ENCODE measurements around the gene RGCC.

Gene RGCC

GRCh38 chr13:41513600-41513999 lies 56.2 kb downstream of the RGCC start:
- Histone ChIP-seq H3K36me3 (ENCODE audit: control insufficient read depth, insufficient read depth, low read length) (no peaks in the 10 kb centered on the region), H3K27me3 (replicated peaks; ENCODE audit: control insufficient read depth, insufficient read depth, low read length) (no peaks in the 10 kb centered on the region), H3K4me3 (replicated peaks; ENCODE audit: low read depth, low read length) (no peak overlapping the region)
- TF ChIP-seq CTCF (IDR thresholded peaks at IDR 0.05; ENCODE audit: insufficient read depth, low read length, poor library complexity, severe bottlenecking): no peak
- DNase-seq (ENCODE audit: extremely low read depth, insufficient read length): no peak

GRCh38 chr13:41514853-41515395 lies 57.6 kb downstream of the RGCC start:
- Histone ChIP-seq H3K36me3 (ENCODE audit: control insufficient read depth, insufficient read depth, low read length) (no peaks in the 10 kb centered on the region), H3K4me3 (replicated peaks; ENCODE audit: low read depth, low read length) (no peak overlapping the region), H3K27me3 (replicated peaks; ENCODE audit: control insufficient read depth, insufficient read depth, low read length) (no peaks in the 10 kb centered on the region)
- no peak for DNase-seq (ENCODE audit: extremely low read depth, insufficient read length)
- TF ChIP-seq CTCF (IDR thresholded peaks at IDR 0.05; ENCODE audit: insufficient read depth, low read length, poor library complexity, severe bottlenecking): no peak

- no peak for DNase-seq (ENCODE audit: extremely low read depth, insufficient read length)
Observed at GRCh38 chr13:41515491-41516139, 58.3 kb downstream of the RGCC start.

GRCh38 chr13:41516166-41516565 lies 58.8 kb downstream of the RGCC start:
- TF ChIP-seq CTCF (IDR thresholded peaks at IDR 0.05; ENCODE audit: insufficient read depth, low read length, poor library complexity, severe bottlenecking): no peak
- Histone ChIP-seq H3K27me3 (replicated peaks; ENCODE audit: control insufficient read depth, insufficient read depth, low read length) (no peaks in the 10 kb centered on the region), H3K4me3 (replicated peaks; ENCODE audit: low read depth, low read length) (no peak overlapping the region), H3K36me3 (ENCODE audit: control insufficient read depth, insufficient read depth, low read length) (no peaks in the 10 kb centered on the region)
- DNase-seq (ENCODE audit: extremely low read depth, insufficient read length): no peak

More at GRCh38 chr13:41515491-41516139, 58.3 kb downstream of the RGCC start:
- Histone ChIP-seq H3K27me3 (replicated peaks; ENCODE audit: control insufficient read depth, insufficient read depth, low read length) (no peaks in the 10 kb centered on the region), H3K36me3 (ENCODE audit: control insufficient read depth, insufficient read depth, low read length) (no peaks in the 10 kb centered on the region), H3K4me3 (replicated peaks; ENCODE audit: low read depth, low read length) (no peak overlapping the region)
- no peak for TF ChIP-seq CTCF (IDR thresholded peaks at IDR 0.05; ENCODE audit: insufficient read depth, low read length, poor library complexity, severe bottlenecking)

- TF ChIP-seq CTCF (IDR thresholded peaks at IDR 0.05; ENCODE audit: insufficient read depth, low read length, poor library complexity, severe bottlenecking): no peak
- Histone ChIP-seq H3K27me3 (replicated peaks; ENCODE audit: control insufficient read depth, insufficient read depth, low read length) (no peaks in the 10 kb centered on the region), H3K4me3 (replicated peaks; ENCODE audit: low read depth, low read length) (no peak overlapping the region), H3K36me3 (ENCODE audit: control insufficient read depth, insufficient read depth, low read length) (no peaks in the 10 kb centered on the region)
- no peak for DNase-seq (ENCODE audit: extremely low read depth, insufficient read length)
Observed at GRCh38 chr13:41516760-41517159, 59.4 kb downstream of the RGCC start.

Measured in GM06990 (cell line).